Cardiac septum (tissue), 1 donor: ENCODE measurements around the gene TMEM60. TPM values are rescaled to one million over a fixed set of nuclear protein-coding genes. Genes with fewer than 3 reads are reported as not detected.
"Not testable (repeated sequence)": the region's sequence is repeated elsewhere in the genome, so short reads cannot be mapped to it uniquely, and the experiment has no call there.

Experiments
- DNase-seq: peaks from one replicate; pipeline ENCODE4 v3.0.0-alpha.2; 2020; ENCODE audit warnings: low spot score
- intact Hi-C: fragments of 100-400 bp; cut with DNase I; formaldehyde crosslinking; loops from one replicate; pipeline ENCODE4 v1.14.0; 2022
- long read RNA-seq: library from polyadenylated mRNA; unstranded; transcript quantifications from one replicate; pipeline ENCODE4 v2.0.0, GENCODE V29; 2021
- total RNA-seq: library from RNA; stranded (reverse); fragmentation: NEBNext Ultra II Directional; extraction: Animal tissue kit (Norgen Biotek cat#: 25700); gene quantifications from one replicate; pipeline ENCODE4 v1.2.1, GENCODE V29; 2021
- donor health status: DM: no; HTN: no; CAD: no.

TMEM60 gene, protein sequence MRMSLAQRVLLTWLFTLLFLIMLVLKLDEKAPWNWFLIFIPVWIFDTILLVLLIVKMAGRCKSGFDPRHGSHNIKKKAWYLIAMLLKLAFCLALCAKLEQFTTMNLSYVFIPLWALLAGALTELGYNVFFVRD
- total RNA-seq = 6.4 TPM
- long read RNA-seq, partial matches to known transcripts = 1 of 2 reads
- long read RNA-seq, other reads (novel, unspliced or antisense) = 0 of 2 reads

DNA sequence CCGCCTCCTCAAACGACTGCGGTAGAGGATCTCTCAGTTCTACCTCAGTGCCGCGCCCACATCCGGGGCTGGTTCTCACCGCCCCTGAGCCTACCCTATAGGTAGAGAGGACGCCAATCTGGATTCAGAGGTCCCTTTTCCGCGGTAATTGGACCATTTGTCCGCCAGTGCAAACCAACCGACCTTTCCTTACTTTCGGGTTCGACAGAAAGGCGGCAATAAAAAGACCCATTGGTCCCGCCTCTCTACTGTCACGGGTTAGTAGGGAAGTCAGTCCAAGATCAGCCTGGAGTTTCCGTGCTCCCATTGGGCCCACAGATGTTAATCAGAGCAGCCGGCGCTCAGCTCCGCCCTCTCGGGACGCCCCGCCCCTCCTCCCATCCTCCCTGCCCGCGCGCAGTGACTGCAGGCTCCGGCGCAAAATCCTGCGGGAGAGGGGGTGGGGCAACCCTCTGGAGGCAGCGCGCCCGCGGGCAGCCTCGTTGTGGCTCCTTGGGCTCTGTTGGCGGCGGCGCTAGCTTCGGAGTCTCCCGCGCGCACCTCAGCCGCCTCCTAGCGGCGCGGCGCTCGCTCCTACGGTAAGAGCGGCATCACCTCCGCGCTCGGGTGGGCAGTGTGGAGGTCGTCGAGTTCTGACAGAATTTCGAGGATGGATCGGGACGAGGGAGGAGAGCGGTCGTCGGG, at the start of gene TMEM60, which contains the start of gene PHTF2:
TMEM60 (minus strand) TSS at position 41 of the 684 bp plus-strand sequence. CDS start 4,061 bp downstream, outside the sequence.
PHTF2 (plus strand) TSS at position 380 of the 684 bp plus-strand sequence.
- intact Hi-C loops = loop anchor here (2.0 kb wide), 1 partner anchor 102 kb away; the partner anchor contains the start of gene RSBN1L
- DNase-seq = peak; percentile 99

DNA sequence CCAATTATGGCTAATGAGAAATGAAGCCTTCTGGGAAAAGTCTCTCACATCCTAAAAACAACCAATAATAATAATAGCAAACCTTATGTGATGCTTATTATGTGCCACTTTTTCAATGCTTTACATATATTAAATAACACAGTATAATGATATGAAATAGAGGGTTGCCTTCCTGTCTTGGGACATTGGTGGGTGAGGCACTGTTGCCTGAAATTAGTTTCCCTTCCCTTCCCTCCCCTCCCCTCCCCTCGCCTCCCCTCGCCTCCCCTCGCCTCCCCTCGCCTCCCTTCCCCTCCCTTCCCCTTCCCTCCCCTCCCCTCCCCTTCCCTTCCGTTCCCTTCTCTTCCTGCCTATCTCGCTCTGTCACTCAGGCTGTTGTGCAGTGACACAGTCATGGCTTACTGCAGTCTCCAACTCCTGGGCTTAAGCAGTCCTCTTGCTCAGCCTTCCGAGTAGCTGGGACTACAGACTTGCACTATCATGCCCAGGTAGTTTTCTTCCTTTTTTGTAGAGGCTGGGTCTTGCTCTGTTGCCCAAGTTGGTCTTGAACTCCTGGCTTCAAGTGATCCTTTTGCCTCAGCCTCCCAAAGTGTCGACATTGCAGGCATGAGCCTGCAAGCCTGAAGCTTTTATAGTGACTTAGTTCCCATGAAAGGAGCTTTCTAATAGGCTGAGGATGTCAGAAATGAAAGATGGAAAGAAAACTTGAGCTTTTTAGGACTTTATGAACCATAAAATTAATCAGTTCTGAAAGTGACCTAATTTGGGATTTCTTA, 48.3 kb upstream of the TMEM60 start:
- no peak for DNase-seq
- intact Hi-C loops = no loop called here

DNA sequence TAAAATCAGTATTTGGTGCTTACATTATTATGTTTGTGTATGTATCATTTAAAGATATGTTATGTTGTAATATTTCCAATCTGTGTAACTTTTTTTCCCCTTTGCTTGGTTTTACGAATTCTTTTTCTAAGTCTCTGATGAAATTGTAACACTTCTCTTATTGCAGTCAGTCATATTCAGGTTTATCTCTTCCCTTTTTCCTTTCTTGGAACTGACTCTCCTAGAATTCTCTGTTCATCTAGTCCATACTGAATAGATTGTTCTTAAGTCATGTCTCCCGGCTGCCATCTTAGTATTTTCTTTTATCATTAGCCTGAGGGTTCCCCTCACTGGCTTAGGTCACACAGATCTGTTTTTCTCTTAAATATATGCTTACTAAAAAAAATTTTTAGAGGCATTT, 45.0 kb upstream of the TMEM60 start:
- DNase-seq = no peak
- intact Hi-C loops = no loop called here

DNA sequence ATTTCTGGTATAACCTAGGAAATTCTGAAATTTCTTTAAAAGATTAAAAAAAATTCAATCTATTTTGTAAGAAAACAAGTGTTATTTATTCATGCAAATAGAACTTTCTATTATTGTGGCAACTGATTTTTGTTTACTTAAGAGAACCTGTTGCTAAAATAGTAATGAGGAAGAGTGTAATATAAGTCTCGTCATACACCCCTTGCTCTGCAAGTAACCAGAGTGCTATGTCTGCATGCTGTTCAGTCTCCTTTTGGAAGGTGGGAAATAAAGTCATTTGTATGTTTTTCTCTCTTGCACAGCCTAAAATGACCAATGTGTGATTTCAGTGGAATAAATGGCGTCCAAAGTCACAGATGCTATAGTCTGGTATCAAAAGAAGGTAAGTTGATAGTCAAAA, 41.7 kb upstream of the TMEM60 start:
- no peak for DNase-seq
- intact Hi-C loops = no loop called here

DNA sequence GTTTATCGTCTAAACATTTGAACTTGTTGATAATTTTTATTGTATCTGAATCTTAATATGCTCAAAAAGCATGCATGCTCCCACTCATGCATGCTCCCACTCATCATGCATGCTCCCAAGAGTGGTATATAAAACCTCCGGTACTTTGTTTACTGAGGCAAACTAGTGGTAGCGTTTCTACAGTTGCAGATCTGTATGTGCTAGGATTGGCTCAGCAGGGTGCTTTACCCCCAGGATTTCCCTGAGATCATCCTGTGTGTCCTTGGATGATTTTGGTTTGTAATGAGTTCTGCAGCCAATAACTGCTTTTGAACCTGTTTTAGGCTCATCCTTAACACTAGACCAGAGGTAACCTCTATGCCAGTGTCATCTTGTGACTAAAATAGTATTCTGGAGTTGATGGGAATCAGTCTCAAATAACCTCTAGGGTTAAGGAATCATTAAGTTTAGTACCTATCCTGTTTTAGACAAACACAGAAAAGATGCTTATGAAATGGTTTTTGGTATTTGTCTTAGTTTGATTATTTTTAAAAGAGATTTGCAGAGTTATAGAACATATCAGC, 40.8 kb upstream of the TMEM60 start:
- intact Hi-C loops = no loop called here
- DNase-seq = no peak

DNA sequence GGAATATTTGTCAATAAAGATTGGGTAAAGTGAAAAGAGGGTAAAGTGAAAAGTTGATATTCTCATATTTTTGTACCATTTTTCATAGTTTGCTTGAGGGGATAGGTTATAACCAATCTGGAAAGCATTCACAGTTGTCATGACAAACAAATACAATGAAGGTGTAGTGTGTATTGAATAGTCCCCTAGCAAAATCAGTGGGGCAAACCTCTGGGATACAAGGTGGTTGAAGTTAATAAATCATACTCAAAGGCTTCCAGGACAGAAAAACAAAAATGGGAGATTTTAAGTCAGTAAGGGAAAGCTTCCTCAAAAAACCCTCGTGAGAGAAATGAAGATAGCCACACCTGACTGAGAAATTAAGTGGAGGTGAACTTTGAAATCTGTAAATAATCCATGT, 39.7 kb upstream of the TMEM60 start:
- intact Hi-C loops = no loop called here

DNA sequence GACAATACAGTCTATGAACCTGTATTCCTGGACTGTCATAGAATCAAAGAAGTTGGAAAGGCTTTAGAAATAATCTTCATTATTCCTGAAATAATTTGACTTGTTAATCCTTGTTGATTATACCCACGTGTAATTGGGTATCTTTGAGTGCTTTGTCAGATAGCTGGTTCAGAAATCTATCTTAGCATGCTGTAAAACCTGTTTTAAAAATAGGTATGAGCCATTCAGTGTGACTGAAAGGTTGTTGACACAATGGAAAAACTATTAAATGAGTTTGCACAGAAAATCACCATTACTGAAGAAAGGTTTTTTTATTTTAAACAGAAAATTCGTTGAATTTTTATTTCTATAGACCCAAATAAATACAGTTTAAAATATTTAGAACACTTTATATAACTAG, 39.0 kb upstream of the TMEM60 start:
- intact Hi-C loops = no loop called here
- DNase-seq = no peak

More for the DNA sequence above, 39.7 kb upstream of the TMEM60 start:
- no peak for DNase-seq

DNA sequence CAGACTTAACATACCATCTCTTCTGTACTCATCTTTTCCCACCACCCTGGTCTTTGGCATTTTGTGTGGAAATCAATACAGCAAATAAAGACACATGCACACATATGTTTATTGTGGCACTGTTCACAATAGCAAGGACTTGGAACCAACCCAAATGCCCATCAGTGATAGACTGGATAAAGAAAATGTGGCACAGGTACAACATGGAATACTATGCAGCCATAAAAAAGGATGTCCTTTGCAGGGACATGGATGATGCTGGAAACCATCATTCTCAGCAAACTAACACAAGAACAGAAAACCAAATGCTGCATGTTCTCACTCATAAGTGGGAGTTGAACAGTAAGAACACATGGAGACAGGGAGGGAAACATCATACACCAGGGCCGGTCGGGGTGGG, 38.2 kb upstream of the TMEM60 start:
- intact Hi-C loops, DNase-seq: not testable (repeated sequence)

DNA sequence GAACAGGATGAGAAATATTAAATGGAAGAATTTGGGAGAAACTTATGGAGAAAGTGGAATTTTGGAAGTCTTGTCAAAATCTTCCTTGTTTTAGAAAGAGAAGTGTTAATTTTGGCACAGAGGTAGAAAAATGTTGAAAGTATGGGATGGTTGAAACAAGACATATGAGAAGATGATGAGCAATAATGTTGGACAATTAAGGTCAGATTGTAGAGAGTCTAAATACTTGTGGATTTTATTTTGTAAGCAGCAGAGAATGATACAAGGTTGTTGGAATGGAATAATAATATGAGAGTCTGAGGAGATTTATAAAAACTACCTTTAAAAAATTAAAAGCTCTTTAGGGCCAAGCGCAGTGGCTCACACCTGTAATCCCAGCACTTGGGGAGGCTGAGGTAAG, 34.9 kb upstream of the TMEM60 start:
- intact Hi-C loops = no loop called here
- DNase-seq = no peak

DNA sequence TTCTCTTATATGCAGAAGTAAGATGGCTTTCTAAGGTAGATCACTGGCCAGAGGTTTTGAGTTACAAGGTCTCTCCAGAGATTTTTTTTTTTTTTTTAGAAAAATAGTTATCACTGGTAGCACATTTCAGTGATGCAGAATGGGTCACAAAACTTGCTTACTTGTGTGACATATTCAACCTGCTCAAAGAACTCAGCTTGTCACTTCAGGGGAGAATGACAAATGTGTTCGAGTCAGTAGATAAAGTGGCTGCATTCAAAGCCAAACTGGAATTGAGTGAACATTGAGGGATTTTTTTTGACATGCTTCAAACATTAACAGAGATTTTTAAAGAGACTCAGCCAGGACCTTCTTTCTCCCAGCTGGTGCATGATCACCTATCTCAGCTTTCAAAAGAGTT, 33.7 kb upstream of the TMEM60 start:
- DNase-seq = no peak
- intact Hi-C loops = no loop called here

DNA sequence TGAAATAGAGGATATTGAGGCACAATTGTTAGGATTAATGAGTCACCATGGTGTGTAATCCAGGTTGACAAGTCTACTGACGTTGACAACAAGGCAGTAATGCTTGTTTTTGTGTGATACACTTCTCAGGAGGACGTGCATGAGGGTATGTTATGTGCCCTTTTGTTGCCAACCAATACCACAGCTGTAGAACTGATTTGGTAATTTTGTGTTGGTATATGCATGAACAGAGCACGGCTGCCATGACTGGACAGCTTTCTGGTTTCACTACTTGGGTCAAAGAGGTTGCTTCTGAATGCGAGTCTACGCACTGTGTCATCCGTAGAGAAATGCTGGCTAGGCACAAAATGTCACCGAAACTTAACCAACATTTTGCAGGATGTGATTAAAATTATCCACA, 33.2 kb upstream of the TMEM60 start:
- no peak for DNase-seq

DNA sequence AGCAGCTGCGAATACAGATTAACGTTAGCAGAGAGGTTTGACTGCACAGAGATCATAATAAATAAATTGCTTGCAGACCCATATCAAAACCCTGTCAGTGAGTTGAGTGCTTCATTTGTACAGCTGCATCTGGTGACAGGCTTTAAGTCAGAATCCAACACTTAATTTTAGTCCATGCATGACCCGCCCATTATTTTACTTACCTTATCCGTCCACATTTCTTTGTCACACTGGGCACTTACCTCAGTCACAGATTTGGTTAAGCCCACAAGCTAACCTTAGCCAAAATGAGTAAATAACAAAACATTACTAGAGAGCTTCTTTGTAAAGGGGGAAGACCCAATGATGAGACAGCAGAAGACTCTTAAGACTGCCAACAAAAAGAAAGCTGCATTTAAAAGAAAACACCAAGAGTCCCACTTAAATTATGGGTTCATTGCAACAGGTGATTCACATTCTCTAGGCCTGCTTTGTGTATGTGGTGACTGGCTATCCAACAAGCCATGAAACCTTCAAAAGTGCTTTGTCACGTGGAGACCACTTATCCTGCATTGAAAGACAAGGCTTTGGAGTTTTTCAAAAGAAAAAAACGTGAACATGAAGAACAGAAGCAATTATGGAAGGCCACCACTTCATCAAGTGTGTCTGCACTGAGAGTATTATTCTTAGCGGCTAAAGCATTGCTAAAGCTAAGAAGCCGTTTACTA, 32.6 kb upstream of the TMEM60 start:
- intact Hi-C loops = no loop called here
- no peak for DNase-seq

More for the DNA sequence above, 33.2 kb upstream of the TMEM60 start:
- intact Hi-C loops = no loop called here

DNA sequence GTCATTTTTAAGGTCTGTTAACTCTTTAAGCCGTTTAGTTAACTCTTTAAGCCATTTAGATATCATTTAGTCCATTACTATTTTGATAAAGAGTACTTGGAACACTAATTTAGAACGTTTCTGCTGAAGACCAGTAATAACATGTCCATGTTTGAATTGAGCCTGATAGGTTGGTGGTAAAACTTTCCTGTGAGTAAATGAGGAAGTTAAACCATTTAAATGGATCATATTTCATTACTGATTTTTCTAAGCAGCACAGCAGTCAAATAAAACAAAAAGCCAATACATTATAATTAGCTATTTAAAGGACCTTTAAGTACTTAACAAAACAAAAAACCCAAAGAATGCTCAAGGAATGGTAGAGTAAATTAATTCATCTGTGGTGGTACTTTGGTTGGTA, 29.8 kb upstream of the TMEM60 start:
- intact Hi-C loops = no loop called here
- DNase-seq = no peak

DNA sequence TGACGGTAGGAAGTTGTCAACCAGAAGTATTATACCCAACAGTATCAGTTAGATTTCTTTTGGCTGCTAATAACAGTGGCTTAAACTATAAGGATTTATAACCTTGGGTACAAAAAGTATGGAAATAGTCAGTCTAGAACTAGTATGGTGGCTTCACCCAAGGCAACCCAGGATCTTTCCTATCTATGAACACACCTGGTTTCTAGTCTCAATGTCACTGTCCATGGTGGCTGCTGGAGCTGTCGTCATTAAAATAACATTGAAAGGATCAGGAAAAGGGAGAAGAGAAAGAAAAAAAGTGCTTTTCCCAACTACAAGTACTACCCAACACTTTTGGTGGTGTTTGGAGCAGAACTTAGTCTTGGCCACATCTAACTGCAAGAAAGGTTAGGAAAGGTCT, 28.1 kb upstream of the TMEM60 start:
- intact Hi-C loops = no loop called here
- DNase-seq = no peak

DNA sequence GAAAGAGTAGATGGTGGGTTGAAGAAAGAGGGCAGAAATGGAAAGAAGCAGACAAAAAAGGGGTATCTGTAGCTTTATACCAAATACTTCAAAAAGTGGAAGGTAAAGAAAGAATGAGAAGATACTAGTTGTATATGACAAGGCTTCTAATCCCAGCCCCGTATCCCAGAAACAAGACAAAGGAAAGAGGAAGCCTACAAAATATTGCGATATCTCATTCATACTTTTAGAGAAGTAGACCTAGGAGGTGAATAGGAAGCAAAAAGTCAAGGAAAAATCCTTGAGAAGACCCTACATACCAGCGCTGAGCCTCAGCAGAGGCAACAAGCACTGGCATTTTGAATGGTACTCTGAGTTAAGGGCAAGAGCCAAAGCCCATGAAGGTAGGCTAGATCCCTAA, 26.9 kb upstream of the TMEM60 start:
- intact Hi-C loops = no loop called here
- no peak for DNase-seq

DNA sequence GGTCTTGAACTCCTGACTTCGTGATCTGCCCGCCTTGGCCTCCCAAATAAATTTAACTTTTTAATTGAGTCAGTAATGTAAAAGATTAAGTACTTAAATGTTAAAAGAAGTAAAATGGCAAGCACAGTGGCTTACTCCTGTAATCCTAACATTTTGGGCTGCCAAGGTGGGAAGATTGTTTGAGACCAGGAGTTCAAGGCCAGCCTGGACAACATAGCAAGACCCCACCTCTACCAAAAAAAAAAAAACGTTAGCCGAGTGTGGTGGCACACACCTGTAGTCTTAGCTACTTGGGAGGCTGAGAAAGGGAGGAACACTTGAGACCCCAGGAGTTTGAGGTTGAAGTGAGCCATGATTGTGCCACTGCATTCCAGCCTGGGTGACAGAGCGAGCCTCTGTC, 26.4 kb upstream of the TMEM60 start:
- intact Hi-C loops = no loop called here
- no peak for DNase-seq

DNA sequence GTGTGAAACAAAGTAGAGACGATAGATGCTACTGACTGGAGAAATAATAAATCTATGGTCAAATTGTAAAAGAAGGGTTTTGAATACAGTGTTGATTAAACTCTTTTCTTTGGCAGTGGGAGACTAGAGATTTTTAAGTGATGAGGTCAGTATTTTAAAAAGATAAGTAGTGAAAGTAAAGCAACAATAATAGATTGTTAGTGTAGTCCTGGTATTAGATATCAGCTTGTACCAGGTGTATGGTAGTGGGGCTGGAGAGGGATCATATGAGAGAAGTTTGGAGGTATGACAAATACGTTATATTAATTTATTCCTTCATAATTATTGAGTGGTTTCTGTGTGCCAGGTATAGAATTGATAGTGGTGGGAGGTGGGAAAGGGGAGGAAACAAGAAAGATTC, 25.6 kb upstream of the TMEM60 start:
- intact Hi-C loops = no loop called here
- DNase-seq = no peak

DNA sequence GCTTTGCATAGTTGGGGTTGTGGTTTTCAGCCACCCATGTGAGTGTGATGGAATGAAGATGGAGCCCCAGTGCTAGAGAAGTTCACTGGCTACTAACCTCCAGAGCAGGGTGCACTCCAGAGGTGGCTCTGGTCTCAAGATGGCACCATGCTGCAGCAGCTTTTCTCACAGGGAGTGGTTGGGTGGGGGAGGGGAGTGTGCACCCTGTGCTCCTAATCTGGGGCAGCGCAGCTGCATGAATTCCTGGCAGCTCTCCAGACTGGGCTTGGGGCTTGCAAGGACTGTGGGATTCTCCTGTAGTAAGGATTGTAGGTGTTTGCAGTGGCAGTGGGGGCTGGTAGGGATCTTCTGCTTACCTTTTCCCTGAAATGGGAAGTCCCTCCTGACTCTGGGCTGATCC, 24.0 kb upstream of the TMEM60 start:
- no peak for DNase-seq
- intact Hi-C loops = no loop called here

DNA sequence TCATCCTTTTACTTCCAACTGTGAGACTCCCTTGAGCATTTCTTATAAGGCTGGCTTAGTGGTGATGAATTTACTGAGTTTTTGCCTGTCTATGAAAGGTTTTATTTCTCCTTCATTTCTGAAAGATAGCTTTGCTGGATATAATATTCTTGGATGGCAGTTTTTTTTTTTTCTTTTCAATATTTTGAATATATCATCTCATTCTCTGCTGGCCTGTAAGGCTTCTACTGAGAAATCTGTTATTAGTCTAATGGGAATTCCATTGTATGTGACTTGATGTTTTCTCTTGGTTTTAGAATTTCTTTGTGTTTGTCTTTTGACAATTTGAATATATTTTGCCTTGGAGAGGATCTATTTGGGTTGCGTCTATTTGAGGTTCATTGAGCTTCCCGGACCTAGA, 22.7 kb upstream of the TMEM60 start:
- intact Hi-C loops = no loop called here

DNA sequence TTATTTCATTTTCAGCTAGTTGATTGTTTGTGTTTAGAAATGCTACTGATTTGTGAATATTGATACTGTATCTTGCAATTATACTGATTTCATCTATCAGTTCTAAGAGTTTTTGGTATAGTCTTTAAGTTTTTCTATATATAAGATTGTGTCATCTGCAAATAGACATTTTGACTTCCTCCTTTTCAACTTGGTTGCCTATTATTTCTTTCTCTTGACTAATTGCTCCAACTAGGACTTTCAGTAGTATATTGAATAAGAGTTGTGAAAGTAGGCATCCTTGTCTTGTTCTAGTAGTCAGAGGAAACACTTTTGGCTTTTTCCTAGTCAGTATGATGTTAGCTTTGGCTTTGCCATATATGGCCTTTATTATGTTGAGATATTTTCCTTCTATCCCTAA, 20.8 kb upstream of the TMEM60 start:
- DNase-seq = no peak
- intact Hi-C loops = no loop called here

More for the DNA sequence above, 22.7 kb upstream of the TMEM60 start:
- no peak for DNase-seq
